HG03108 (cell line): Measurements from ENCODE around the gene SULT6B1.
"Not testable (repeated sequence)": the region's sequence is repeated elsewhere in the genome, so short reads cannot be mapped to it uniquely, and the experiment has no call there.

Source experiments
- ATAC-seq: cut with Tn5 transposase; IDR thresholded peaks from one replicate; pipeline ENCODE4 v1.9.1; 2021; ENCODE audit warnings: moderate library complexity; ENCODE audit not compliant: unreplicated experiment

Gene SULT6B1

GRCh38 chr2:37188570-37188969 lies at the start of gene SULT6B1:
TSS of gene SULT6B1 (minus strand) at chr2:37188670. CDS start at chr2:37188640, 30 bp downstream.
- no peak for ATAC-seq

- peak; percentile 12 for ATAC-seq
Measured at GRCh38 chr2:37232131-37232933, 43.9 kb upstream of the SULT6B1 start.

- peak; percentile 97 for ATAC-seq
Measured at GRCh38 chr2:37231241-37232130, 43.0 kb upstream of the SULT6B1 start, which contains the start of the genes CEBPZ and NDUFAF7. TSS of gene CEBPZ (minus strand) at chr2:37231596. CDS start at chr2:37231567, 29 bp downstream. TSS of gene NDUFAF7 (plus strand) at chr2:37231658. CDS start at chr2:37231706, 48 bp downstream.

DNA sequence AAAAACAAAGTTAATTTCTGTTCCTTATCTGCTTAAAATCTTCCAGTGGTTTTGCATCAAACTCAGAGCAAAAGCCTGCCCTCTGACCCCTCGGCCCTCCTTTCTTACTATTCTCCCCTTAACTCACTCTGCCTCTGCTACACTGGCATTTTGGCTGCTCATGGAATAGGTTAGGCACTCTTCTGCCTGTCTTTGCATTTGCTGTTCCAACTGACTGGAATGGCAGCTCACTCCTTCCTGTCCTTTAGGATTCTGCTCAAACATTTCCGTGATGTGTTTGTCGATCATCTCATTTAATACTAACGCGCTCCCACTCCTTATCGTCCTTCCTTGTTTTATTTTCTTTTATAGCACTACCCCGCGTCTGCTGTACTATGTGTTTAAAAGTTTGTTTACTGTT lies 42.1 kb upstream of the SULT6B1 start:
- ATAC-seq, result no peak

DNA sequence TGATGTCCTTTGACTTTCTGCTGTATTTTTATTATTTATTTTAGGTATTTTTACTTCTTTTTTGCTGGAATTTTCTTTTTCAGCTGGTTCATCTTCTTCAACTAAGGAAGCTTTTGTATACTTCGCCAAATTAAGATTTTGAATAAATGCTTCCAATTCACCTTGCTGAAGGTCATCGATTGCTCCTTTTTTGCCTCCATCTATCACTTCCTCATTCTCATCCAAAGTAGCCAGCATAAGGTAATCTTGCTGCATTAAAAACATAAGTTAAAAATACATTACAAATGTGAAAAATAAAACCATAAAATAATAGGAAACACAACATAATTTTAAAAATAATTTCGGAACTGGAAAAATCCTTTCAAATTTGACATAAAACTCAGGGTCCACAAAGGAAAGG lies 40.3 kb upstream of the SULT6B1 start:
- no peak for ATAC-seq

DNA sequence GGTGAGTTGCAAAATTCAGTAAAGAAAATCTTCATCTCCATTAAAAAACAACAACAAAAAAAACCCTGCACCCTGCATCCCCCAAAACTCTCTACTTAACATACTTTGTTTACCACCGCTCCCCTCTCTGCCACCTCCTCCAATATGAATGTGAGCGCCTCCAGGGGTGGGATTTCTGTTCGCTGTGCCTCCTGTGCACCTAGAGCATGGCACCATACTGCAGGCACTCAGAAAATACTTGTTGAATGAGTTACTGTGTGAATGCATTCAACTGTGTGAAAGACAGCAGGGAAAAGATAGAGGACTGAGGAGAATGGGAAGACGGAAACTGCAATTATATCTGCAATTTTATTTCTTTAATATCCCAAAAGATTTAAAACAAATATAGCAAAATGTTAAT lies 38.4 kb upstream of the SULT6B1 start:
- no peak for ATAC-seq

DNA sequence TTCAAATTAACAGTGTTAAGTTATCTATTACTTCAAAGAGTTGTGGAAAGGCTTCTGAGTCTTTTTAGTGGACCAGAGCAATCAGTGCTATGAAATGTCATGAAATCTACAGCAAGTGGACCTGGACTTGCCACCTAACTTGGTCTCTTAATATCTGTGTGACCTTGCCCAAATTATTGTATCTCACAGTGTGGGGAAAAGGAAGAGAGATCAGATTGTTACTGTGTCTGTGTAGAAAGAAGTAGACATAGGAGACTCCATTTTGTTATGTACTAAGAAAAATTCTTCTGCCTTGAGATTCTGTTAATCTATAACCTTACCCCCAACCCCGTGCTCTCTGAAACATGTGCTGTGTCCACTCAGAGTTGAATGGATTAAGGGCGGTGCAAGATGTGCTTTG lies 36.7 kb upstream of the SULT6B1 start:
- not testable (repeated sequence) for ATAC-seq

DNA sequence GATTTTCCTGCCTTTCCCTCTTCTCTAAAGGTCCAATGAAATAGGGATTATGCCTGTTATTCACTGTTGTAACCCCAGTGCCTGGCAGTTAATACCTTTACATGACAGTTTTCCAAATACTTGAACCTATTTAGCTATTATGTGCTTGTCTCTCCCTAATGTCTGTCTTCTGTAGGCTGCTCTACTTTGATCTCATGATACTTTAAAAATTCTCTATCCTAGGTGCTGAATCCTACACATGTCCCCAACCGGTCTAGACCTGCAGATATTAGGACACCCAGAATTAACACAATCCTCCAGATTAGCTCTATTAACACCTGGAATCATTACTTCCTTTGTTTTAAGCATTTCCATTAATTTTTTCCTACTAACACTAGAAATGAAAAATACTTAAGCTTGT lies 35.6 kb upstream of the SULT6B1 start:
- no peak for ATAC-seq

- ATAC-seq, result no peak
Measured at GRCh38 chr2:37223131-37223530, 34.7 kb upstream of the SULT6B1 start.

DNA sequence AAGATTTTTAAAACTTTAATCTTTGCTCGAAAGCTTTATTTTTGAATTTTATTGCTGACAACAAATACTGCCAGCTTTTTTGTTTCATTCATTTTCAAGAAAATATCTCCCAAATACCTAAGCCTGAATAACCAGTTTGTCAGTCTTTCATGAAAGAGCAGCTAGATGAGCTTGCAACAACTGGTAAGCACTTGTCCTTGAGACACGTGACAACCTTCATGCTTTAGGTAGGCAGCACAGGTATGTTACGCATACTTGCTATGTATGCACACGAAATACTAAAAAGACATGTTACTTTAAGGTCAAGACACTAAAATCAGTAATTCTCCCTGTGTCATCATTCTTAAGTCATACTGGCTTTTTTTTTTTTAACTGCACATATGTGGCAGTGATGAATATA lies 30.6 kb upstream of the SULT6B1 start:
- ATAC-seq, result no peak

DNA sequence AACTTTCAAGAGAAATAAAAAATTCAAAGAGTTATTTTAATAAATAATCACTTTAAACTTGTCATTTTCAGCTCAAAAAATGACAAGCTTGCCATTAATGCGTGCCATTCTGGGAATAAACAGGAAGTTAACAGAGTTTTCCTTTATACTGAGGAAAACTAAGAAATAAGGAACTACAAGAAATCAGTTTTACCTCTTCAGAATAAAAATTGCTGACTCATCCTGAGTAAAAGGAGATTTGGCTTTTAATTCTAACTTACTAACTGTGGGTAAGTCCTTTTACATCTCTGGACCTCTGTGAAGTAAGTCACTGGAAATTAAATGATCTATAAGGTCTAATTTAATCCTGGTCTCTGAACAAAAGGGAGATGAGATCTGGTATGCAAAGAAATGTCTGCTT lies 26.8 kb upstream of the SULT6B1 start:
- no peak for ATAC-seq

GRCh38 chr2:37211939-37212338 lies 23.5 kb upstream of the SULT6B1 start:
- no peak for ATAC-seq

- ATAC-seq, result no peak
Measured at GRCh38 chr2:37211212-37211611, 22.7 kb upstream of the SULT6B1 start.

GRCh38 chr2:37206760-37207159 lies 18.3 kb upstream of the SULT6B1 start:
- not testable (repeated sequence) for ATAC-seq

DNA sequence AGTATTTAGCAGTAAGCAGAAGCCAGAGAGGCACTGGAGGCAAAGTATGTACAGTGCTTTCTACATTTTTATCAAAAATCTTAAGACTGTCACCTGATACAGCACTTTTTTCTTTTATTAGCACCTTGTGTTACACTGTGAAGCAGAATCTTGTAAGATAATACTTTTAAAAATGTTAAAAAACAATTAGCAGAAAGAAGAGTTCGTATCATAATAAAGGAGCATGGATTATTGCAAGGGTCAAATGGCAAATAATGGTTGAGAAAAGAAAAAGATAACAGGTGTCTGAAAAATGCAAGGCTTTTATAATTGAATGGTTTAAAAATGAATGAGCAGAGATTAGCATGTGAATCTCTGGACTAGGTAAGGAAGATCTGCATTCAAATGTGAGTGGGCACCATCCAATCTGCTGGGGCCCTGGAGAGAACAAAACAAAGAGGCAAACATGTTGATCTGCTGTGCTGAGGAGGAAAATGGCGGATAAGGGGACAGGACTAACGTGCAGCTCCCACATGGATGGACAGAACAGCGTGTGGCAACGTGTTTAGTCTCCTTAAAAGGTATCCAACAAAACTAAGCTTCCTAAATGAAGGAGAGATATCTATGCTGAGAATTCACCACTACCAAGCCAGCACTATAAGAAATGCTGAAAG lies 17.3 kb upstream of the SULT6B1 start:
- ATAC-seq, result no peak

DNA sequence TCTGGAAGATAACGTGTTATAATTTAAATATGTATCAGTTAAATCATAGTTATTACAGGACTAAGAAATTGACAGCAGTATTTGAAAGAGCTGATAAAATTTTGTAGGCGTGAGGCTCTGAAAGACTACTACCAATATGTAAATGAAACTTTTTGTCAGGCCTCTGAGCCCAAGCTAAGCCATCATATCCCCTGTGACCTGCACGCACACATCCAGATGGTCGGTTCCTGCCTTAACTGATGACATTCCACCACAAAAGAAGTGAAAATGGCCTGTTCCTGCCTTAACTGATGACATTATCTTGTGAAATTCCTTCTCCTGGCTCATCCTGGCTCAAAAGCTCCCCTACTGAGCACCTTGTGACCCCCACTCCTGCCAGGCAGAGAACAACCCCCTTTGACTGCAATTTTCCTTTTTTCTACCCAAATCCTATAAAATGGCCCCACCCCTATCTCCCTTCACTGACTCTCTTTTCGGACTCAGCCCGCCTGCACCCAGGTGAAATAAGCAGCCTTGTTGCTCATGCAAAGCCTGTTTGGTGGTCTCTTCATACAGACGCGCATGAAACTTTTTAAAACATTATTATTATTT lies 16.7 kb upstream of the SULT6B1 start:
- ATAC-seq, result not testable (repeated sequence)

DNA sequence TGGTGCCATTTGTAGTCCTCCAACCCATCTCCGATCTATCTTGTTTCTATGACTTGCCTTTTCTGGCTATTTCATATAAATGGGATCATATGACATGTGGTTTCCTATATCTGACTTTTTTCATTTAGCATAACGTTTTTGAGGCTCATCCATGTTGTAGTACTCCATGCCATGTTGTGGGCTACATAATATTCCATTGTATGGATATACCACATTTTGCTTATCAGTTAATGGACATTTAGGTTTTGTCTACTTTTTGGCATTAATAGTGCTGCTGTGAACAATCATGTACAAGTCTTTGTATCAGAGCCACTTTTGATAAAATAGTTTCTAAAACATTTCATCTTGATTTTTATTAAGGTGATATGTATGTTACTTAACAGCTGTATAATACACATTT lies 15.2 kb upstream of the SULT6B1 start:
- no peak for ATAC-seq

- no peak for ATAC-seq
Measured at GRCh38 chr2:37201766-37202165, 13.3 kb upstream of the SULT6B1 start.

DNA sequence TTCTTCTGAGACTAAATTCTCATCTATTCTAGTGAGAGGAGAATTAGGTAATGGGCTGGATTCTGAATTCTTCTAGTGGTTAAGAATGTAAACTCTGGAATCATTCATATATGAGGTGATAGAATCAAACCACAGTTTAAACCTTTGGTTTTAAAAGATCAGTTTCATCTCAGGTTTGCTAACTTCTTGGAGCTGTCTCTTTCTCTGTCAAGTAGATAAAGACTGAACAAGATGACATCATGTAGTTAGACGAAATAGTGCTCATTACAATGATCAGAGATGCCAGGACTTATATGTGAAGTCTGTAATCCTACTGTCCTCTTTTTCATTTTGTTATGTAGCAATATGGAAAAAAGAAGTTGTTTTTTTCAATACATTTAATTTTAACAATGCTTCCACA lies 12.7 kb upstream of the SULT6B1 start:
- no peak for ATAC-seq

GRCh38 chr2:37198681-37199065 lies 10.2 kb upstream of the SULT6B1 start:
- ATAC-seq, result no peak
